Activated CD8-positive, alpha-beta T cell treated with anti-CD3 and anti-CD28 coated beads for 36 hours (primary cell): ENCODE data around the gene LRMDA. TPM values are rescaled to one million over a fixed set of nuclear protein-coding genes. Genes with fewer than 3 reads are reported as not detected.

Experiments
- ATAC-seq: fragments of 200-7000 bp; cut with Tn5 transposase; one replicate; pipeline ENCODE4 v1.10.0; 2021; ENCODE audit warnings: mild to moderate bottlenecking, moderate library complexity
- CTCF ChIA-PET: fragments of 350-600 bp; sonication (Branson Sonifier 250); formaldehyde crosslinking; loops from one replicate; lab custom pipeline; 2021; ENCODE audit warnings: antibody characterized with exemption; lab: Charles Lee
- POLR2A ChIA-PET: fragments of 350-600 bp; sonication (Branson Sonifier 250); formaldehyde crosslinking; loops from one replicate; lab custom pipeline; 2021; ENCODE audit warnings: antibody characterized with exemption; lab: Charles Lee
- DNase-seq: peaks from one replicate; pipeline ENCODE4 v3.0.0-alpha.2; 2020
- H3K27ac Mint-ChIP-seq: one replicate; pipeline ENCODE4 v1.8.0; 2021; ENCODE audit warnings: mild to moderate bottlenecking, mixed read lengths
- H3K27me3 Mint-ChIP-seq: one replicate; pipeline ENCODE4 v1.8.0; 2021; ENCODE audit warnings: mixed read lengths
- H3K36me3 Mint-ChIP-seq: one replicate; pipeline ENCODE4 v1.8.0; 2021; ENCODE audit warnings: low read depth, mixed read lengths
- H3K4me1 Mint-ChIP-seq: one replicate; pipeline ENCODE4 v1.8.0; 2021; ENCODE audit warnings: low read depth, mixed read lengths
- H3K4me3 Mint-ChIP-seq: one replicate; pipeline ENCODE4 v1.8.0; 2021; ENCODE audit warnings: mild to moderate bottlenecking, moderate library complexity, mixed read lengths
- H3K9me3 Mint-ChIP-seq: one replicate; pipeline ENCODE4 v1.8.0; 2021; ENCODE audit warnings: mixed read lengths
- CTCF ChIP-seq: fragments of 200-600 bp; IDR thresholded peaks from one replicate; pipeline ENCODE4 v1.8.0; 2022; ENCODE audit warnings: antibody characterized with exemption, mild to moderate bottlenecking
- intact Hi-C: fragments of 100-400 bp; cut with micrococcal nuclease; formaldehyde crosslinking; loops from one replicate; pipeline ENCODE4 v1.10.0; 2022
- total RNA-seq, 2 experiments: library from RNA; stranded (reverse); gene quantifications; one replicate each; pipeline ENCODE4 v1.2.3, GENCODE V29; 2021

LRMDA gene
- total RNA-seq, 2 experiments from 2014 or later, result not detected

GRCh38 chr10:75392744-75393143 lies 38.7 kb upstream of the LRMDA start:
- POLR2A ChIA-PET, result no interaction called here
- intact Hi-C loops, result no loop called here
- Mint-ChIP-seq H3K4me3 (no peak overlapping the region), H3K27me3 (peaks cover 48% of the 10 kb centered on the region), H3K36me3 (no peaks in the 10 kb centered on the region), H3K9me3 (no peaks in the 10 kb centered on the region), H3K27ac (no peak overlapping the region), H3K4me1 (peaks cover 3% of the 10 kb centered on the region)
- DNase-seq (no peak), ATAC-seq (no peak)
- TF ChIP-seq CTCF, result no peak
- CTCF ChIA-PET, result no interaction called here

DNA sequence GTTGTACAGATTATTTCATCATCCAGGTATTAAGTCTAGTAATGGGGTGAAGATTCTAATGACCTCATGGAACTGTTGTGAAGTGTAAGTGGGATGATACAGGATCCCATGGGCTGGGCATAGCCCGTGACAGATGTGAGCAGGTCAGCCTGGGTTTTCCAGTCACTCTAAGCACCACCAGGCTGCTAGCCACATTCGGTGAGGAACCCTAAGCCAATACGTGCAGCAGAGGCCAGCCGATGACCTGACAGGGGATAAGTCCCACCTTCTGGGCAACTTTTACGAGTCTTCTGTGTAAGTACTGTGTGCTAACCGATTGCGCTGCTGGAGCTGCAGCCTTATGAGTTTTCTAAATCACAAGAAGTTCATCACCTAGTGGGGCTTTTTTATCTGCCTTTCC lies 37.2 kb upstream of the LRMDA start:
- TF ChIP-seq CTCF, result no peak
- ATAC-seq, result no peak
- ChIA-PET CTCF (no interaction called here), POLR2A (no interaction called here)
- intact Hi-C loops, result no loop called here
- H3K27ac Mint-ChIP-seq, result no peak overlapping the region
- H3K27me3 Mint-ChIP-seq, result peaks cover 51% of the 10 kb centered on the region
- no peaks in the 10 kb centered on the region for H3K9me3 Mint-ChIP-seq
- no peak for DNase-seq
- peaks cover 3% of the 10 kb centered on the region for H3K4me1 Mint-ChIP-seq
- H3K4me3 Mint-ChIP-seq, result no peak overlapping the region
- H3K36me3 Mint-ChIP-seq, result no peaks in the 10 kb centered on the region

- H3K4me3 Mint-ChIP-seq, result no peak overlapping the region
- ChIA-PET POLR2A (no interaction called here), CTCF (interaction anchor here (0.8 to 1.9 kb wide), 10 partner anchors 9 to 146 kb away, joined by 3 to 6 read pairs (median 4); no protein-coding TSS in a partner anchor)
- H3K27ac Mint-ChIP-seq, result no peak overlapping the region
- no peak for DNase-seq
- no peak for ATAC-seq
- peak; percentile 94 for TF ChIP-seq CTCF
- H3K27me3 Mint-ChIP-seq, result peaks cover 54% of the 10 kb centered on the region
- peaks cover 5% of the 10 kb centered on the region for H3K4me1 Mint-ChIP-seq
- intact Hi-C loops, result no loop called here
- H3K9me3 Mint-ChIP-seq, result no peaks in the 10 kb centered on the region
- H3K36me3 Mint-ChIP-seq, result no peaks in the 10 kb centered on the region
These were observed 36.1 kb upstream of the LRMDA start for GRCh38 chr10:75395066-75395931.

DNA sequence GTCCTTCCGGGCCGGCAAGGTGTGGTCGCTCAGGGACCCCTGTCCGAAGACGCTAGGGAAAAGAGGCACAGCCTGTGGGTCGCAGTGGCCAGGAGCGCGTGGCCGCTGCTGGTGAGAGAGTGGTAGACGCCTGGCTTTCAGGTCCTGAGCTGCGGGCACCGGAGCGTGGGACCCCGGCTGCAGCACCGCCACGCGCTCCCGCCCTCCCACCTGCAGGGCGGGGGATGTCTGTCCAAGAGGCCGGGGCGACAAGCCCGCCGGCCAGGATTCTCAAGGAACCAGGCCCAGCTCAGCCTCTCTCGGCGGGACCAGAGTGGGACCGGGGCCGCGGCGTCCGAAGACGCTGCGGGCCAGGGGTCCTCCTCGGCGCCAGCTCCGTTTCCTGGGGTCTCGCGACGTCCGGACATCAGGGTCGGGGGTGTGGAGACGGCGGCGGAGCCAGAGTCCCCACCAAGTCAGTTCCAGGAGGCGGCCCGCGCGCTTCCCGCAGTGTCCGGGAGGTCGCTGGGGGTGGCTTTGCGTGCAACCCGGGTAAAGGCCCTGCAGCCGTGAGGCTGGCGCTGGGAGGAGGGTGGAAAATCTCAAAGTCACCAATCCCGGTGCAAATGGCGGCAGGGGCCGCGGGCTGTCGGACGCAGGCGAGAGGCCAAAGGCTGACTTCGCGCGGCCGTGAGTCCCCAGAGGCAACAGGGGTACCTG lies 35.3 kb upstream of the LRMDA start:
- CTCF ChIA-PET, result interaction anchor here (0.6 to 1.9 kb wide), 11 partner anchors 8 to 538 kb away, joined by 3 to 6 read pairs (median 3); no protein-coding TSS in a partner anchor

More for the DNA sequence above, 35.3 kb upstream of the LRMDA start:
- no peak for TF ChIP-seq CTCF
- Mint-ChIP-seq H3K36me3 (no peaks in the 10 kb centered on the region), H3K4me1 (peaks cover 9% of the 10 kb centered on the region), H3K27ac (no peak overlapping the region), H3K4me3 (no peak overlapping the region), H3K27me3 (peaks cover 57% of the 10 kb centered on the region), H3K9me3 (no peaks in the 10 kb centered on the region)
- ATAC-seq (no peak), DNase-seq (no peak)
- intact Hi-C loops, result no loop called here
- POLR2A ChIA-PET, result no interaction called here
